Naive thymus-derived CD4-positive, alpha-beta T cell (primary cell): Measurements from ENCODE around the gene INPP5A. TPM values are rescaled to one million over a fixed set of nuclear protein-coding genes. Genes with fewer than 3 reads are reported as not detected.
A peak's percentile ranks its signal among the peaks of the same experiment; 100 is the strongest.

Source experiments
- ATAC-seq: fragments of 150-1000 bp; cut with Tn5 transposase; 2 replicates; pipeline ENCODE4 v1.10.0; 2021; ENCODE audit warnings: mild to moderate bottlenecking, moderate library complexity
- CTCF ChIA-PET: fragments of 350-600 bp; sonication (Branson Sonifier 250); formaldehyde crosslinking; loops from one replicate; lab custom pipeline; 2021; ENCODE audit warnings: antibody characterized with exemption; lab: Charles Lee
- POLR2A ChIA-PET: fragments of 350-600 bp; sonication (Branson Sonifier 250); formaldehyde crosslinking; loops from one replicate; lab custom pipeline; 2021; ENCODE audit warnings: antibody characterized with exemption, inconsistent platforms; lab: Charles Lee
- DNase-seq, 9 donors: peaks; one replicate each; pipeline versions ENCODE4 v3.0.0 to v3.0.0-alpha.2; 2020 to 2022; ENCODE audit warnings: mixed read lengths in 1 of 9
- H3K27ac ChIP-seq: one replicate; pipeline ENCODE4 v1.7.0; 2013; ENCODE audit warnings: mild to moderate bottlenecking, low read depth, low read length, moderate library complexity
- H3K27me3 ChIP-seq, 2 donors: one replicate each; pipeline ENCODE4 v1.7.0; 2013; ENCODE audit warnings: low read length in 2 of 2, mild to moderate bottlenecking in 2 of 2, moderate library complexity in 2 of 2; ENCODE audit not compliant: control insufficient read depth in 2 of 2, insufficient read depth in 2 of 2
- H3K36me3 ChIP-seq, 3 experiments: 1 replicate in 2 of 3; 2 replicates in 1 of 3; pipeline ENCODE4 v1.7.0; 2013; ENCODE audit warnings: low read length in 3 of 3, mild to moderate bottlenecking in 3 of 3, moderate library complexity in 1 of 3; ENCODE audit not compliant: insufficient read depth in 3 of 3, control insufficient read depth in 2 of 3
- H3K4me1 ChIP-seq, 2 donors: one replicate each; pipeline ENCODE4 v1.7.0; 2013; ENCODE audit warnings: low read length in 2 of 2, mild to moderate bottlenecking in 2 of 2, moderate library complexity in 1 of 2; ENCODE audit not compliant: control insufficient read depth in 2 of 2, insufficient read depth in 2 of 2
- H3K4me3 ChIP-seq: 2 replicates; pipeline ENCODE4 v1.7.0; 2013; ENCODE audit warnings: mild to moderate bottlenecking, low read length
- H3K9me3 ChIP-seq, 3 experiments: 1 replicate in 2 of 3; 2 replicates in 1 of 3; pipeline ENCODE4 v1.7.0; 2013; ENCODE audit warnings: low read length in 3 of 3; ENCODE audit not compliant: control insufficient read depth in 2 of 3
- H3K27ac Mint-ChIP-seq, 9 donors: one replicate each; pipeline ENCODE4 v1.8.0; 2020 to 2022; ENCODE audit warnings: mixed read lengths in 9 of 9, mild to moderate bottlenecking in 8 of 9, moderate library complexity in 5 of 9, inconsistent platforms in 2 of 9
- H3K27me3 Mint-ChIP-seq, 5 donors: one replicate each; pipeline ENCODE4 v1.8.0; 2021 to 2022; ENCODE audit warnings: mixed read lengths in 5 of 5, mild to moderate bottlenecking in 1 of 5
- H3K36me3 Mint-ChIP-seq, 5 donors: one replicate each; pipeline ENCODE4 v1.8.0; 2020 to 2022; ENCODE audit warnings: mixed read lengths in 5 of 5, mild to moderate bottlenecking in 3 of 5, inconsistent platforms in 1 of 5
- H3K4me1 Mint-ChIP-seq, 7 donors: one replicate each; pipeline ENCODE4 v1.8.0; 2020 to 2022; ENCODE audit warnings: mixed read lengths in 7 of 7, mild to moderate bottlenecking in 3 of 7, inconsistent platforms in 1 of 7
- H3K4me3 Mint-ChIP-seq, 10 donors: one replicate each; pipeline ENCODE4 v1.8.0; 2020 to 2022; ENCODE audit warnings: mild to moderate bottlenecking in 10 of 10, mixed read lengths in 10 of 10, moderate library complexity in 6 of 10, inconsistent platforms in 2 of 10
- H3K9me3 Mint-ChIP-seq, 11 donors: one replicate each; pipeline ENCODE4 v1.8.0; 2020 to 2022; ENCODE audit warnings: mixed read lengths in 11 of 11, mild to moderate bottlenecking in 4 of 11, inconsistent platforms in 1 of 11, moderate library complexity in 1 of 11
- intact Hi-C, 2 donors: fragments of 100-400 bp; cut with micrococcal nuclease; formaldehyde crosslinking; loops; one replicate each; pipeline ENCODE4 v1.15.1; 2023
- polyA plus RNA-seq, 2 donors: library from polyadenylated mRNA; unstranded; fragments of 300-500 nt; fragmentation: Illumina TruSeq; gene quantifications; one replicate each; pipeline ENCODE4 v1.2.3, GENCODE V29; 2021
- total RNA-seq, 6 experiments: library from RNA in 5 of 6; stranded (reverse) in 5 of 6; gene quantifications; 1 replicate in 5 of 6; 2 replicates in 1 of 6; pipeline ENCODE4 v1.2.3 and lab custom pipeline; 2021 to 2026

Gene INPP5A
- total and polyA plus RNA-seq, 7 experiments from 2014 or later = 0.97 to 30.7 (median 25.0) TPM

GRCh38 chr10:132540456-132540855 lies 2.9 kb downstream of the INPP5A start:
- ChIA-PET POLR2A (interaction anchor here (1.2 to 5.0 kb wide), 3 partner anchors 10 to 94 kb away, joined by 3 to 26 read pairs (median 3); no protein-coding TSS in a partner anchor), CTCF (interaction anchor here (0.9 to 1.8 kb wide), 5 partner anchors 7 to 80 kb away, joined by 3 to 6 read pairs (median 3); no protein-coding TSS in a partner anchor)
- Mint-ChIP-seq H3K27me3 (peaks cover 0 to 4% (median 0%) of the 10 kb centered on the region in 5 donors), H3K36me3 (peaks cover 0 to 11% (median 0%) of the 10 kb centered on the region in 5 donors), H3K9me3 (no peaks in the 10 kb centered on the region), H3K27ac (peak overlapping the region; percentile 82 to 96 (median 91)), H3K4me3 (peak overlapping the region; percentile 85 to 98 (median 92)), H3K4me1 (peaks cover 52 to 78% (median 69%) of the 10 kb centered on the region in 7 donors)
- H3K27me3 ChIP-seq = no peaks in the 10 kb centered on the region
- H3K4me1 ChIP-seq = peaks cover 11 to 67% of the 10 kb centered on the region in 2 donors
- H3K4me3 ChIP-seq = peak overlapping the region; percentile 74
- ATAC-seq (no peak), DNase-seq (no peak)
- no peaks in the 10 kb centered on the region for H3K36me3 ChIP-seq
- H3K27ac ChIP-seq = peak overlapping the region; percentile 86
- H3K9me3 ChIP-seq = no peaks in the 10 kb centered on the region
- intact Hi-C loops = loop anchor here in 1 of 2 donors (1.0 kb wide), 3 partner anchors 11 to 76 kb away; no protein-coding TSS in a partner anchor

DNA sequence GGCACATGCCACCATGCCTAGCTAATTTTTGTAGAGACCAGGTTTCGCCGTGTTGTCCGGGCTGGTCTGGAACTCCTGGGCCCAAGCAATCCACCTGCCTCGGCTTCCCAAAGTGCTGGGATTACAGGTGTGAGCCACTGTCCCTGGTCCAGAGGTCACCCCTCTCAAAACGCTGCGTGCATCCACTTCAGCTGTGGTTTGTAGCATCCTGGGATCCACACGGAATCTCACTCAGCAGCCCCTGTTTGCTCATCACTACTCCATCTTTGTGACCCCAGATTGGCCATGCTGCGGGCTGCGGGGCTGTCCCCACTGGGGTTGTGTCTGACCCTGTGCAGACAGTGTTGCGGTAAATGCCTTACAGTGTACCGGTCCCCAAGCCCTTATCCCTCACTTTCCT lies 3.5 kb downstream of the INPP5A start:
- H3K27ac ChIP-seq = peak overlapping the region; percentile 86
- H3K27ac Mint-ChIP-seq = peak overlapping the region; percentile 82 to 96 (median 91)
- ChIA-PET CTCF (interaction anchor here (0.7 to 1.8 kb wide), 2 partner anchors 10 to 43 kb away, joined by 4 to 6 read pairs; no protein-coding TSS in a partner anchor), POLR2A (interaction anchor here (1.2 to 5.0 kb wide), 3 partner anchors 10 to 94 kb away, joined by 3 to 26 read pairs (median 3); no protein-coding TSS in a partner anchor)
- intact Hi-C loops = no loop called here
- no peaks in the 10 kb centered on the region for H3K9me3 ChIP-seq
- H3K4me3 ChIP-seq = no peak overlapping the region
- peaks cover 0 to 3% (median 0%) of the 10 kb centered on the region in 5 donors for H3K27me3 Mint-ChIP-seq
- H3K27me3 ChIP-seq = no peaks in the 10 kb centered on the region
- peaks cover 11 to 73% of the 10 kb centered on the region in 2 donors for H3K4me1 ChIP-seq
- peak overlapping the region; percentile 64 to 98 (median 87) for H3K4me3 Mint-ChIP-seq
- ATAC-seq (no peak), DNase-seq (peak in 1 of 9 donors; percentile 0)
- H3K36me3 ChIP-seq = no peaks in the 10 kb centered on the region
- peaks cover 58 to 85% (median 75%) of the 10 kb centered on the region in 7 donors for H3K4me1 Mint-ChIP-seq
- H3K9me3 Mint-ChIP-seq = no peaks in the 10 kb centered on the region
- peaks cover 0 to 11% (median 0%) of the 10 kb centered on the region in 5 donors for H3K36me3 Mint-ChIP-seq

GRCh38 chr10:132541601-132542011 lies 4.0 kb downstream of the INPP5A start:
- POLR2A ChIA-PET = interaction anchor here (5.0 kb wide), 1 partner anchor 9 kb away, joined by 26 read pairs; no protein-coding TSS in a partner anchor
- no peaks in the 10 kb centered on the region for H3K9me3 ChIP-seq
- Mint-ChIP-seq H3K4me3 (peak overlapping the region; percentile 64 to 98 (median 84)), H3K36me3 (peaks cover 0 to 11% (median 0%) of the 10 kb centered on the region in 5 donors), H3K9me3 (no peaks in the 10 kb centered on the region), H3K27ac (peak overlapping the region; percentile 25 to 96 (median 91)), H3K27me3 (no peaks in the 10 kb centered on the region), H3K4me1 (peaks cover 63 to 86% (median 75%) of the 10 kb centered on the region in 7 donors)
- peaks cover 7 to 73% of the 10 kb centered on the region in 2 donors for H3K4me1 ChIP-seq
- intact Hi-C loops = no loop called here
- H3K4me3 ChIP-seq = no peak overlapping the region
- no peaks in the 10 kb centered on the region for H3K36me3 ChIP-seq
- DNase-seq = no peak
- CTCF ChIA-PET = interaction anchor here (0.7 to 1.8 kb wide), 3 partner anchors 9 to 95 kb away, joined by 3 to 6 read pairs (median 4); no protein-coding TSS in a partner anchor
- H3K27me3 ChIP-seq = no peaks in the 10 kb centered on the region
- ATAC-seq = no peak
- peak overlapping the region; percentile 86 for H3K27ac ChIP-seq

DNA sequence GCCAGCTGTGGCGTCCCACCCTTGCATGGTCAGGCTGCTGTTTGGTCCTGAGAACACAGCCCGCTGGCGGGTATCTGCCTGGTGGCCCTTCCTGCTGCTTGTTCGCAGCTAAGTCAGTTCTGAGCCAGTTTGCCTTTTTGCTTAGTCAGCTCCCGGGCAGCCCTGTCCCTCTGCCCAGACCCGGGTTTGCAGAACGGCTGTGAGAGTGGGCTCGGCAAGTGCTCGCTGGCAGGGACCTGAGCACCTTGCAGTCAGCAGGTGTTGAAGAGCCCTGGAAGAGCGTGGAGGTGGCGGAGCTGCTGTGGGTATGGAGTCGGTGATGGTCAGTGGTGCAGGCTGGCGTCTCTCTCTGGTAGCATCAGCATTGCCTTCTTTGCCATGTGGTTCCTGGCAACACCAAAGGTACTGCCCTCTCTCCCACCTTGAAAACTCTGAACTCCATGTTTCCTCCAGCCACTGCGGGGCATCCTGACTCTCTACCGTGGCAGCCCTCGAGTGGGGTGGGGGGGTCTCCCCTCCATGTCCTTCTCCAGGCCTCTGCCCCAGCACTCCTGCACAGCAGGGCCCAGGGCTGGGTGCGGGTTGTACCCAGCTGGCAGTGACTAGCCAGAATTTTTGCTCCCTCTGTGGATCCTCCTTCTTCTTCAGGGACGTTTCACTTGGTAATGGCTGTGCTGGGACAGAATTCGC lies 4.6 kb downstream of the INPP5A start:
- intact Hi-C loops = no loop called here
- Histone ChIP-seq H3K27ac (no peak overlapping the region), H3K9me3 (no peaks in the 10 kb centered on the region), H3K27me3 (no peaks in the 10 kb centered on the region), H3K4me1 (peaks cover 7 to 79% of the 10 kb centered on the region in 2 donors), H3K4me3 (no peak overlapping the region), H3K36me3 (no peaks in the 10 kb centered on the region)
- no peaks in the 10 kb centered on the region for H3K9me3 Mint-ChIP-seq
- DNase-seq (no peak), ATAC-seq (no peak)
- peaks cover 65 to 91% (median 78%) of the 10 kb centered on the region in 7 donors for H3K4me1 Mint-ChIP-seq
- peak overlapping the region in 8 of 9 donors; percentile 9 to 96 (median 80) for H3K27ac Mint-ChIP-seq
- peak overlapping the region in 9 of 10 donors; percentile 25 to 98 (median 80) for H3K4me3 Mint-ChIP-seq
- peaks cover 0 to 11% (median 0%) of the 10 kb centered on the region in 5 donors for H3K36me3 Mint-ChIP-seq
- ChIA-PET CTCF (interaction anchor here (0.8 to 1.8 kb wide), 2 partner anchors 9 to 95 kb away, joined by 3 to 6 read pairs; no protein-coding TSS in a partner anchor), POLR2A (interaction anchor here (5.0 kb wide), 1 partner anchor 9 kb away, joined by 26 read pairs; no protein-coding TSS in a partner anchor)
- H3K27me3 Mint-ChIP-seq = no peaks in the 10 kb centered on the region

GRCh38 chr10:132542819-132543218 lies 5.2 kb downstream of the INPP5A start:
- POLR2A ChIA-PET = no interaction called here
- H3K4me3 ChIP-seq = no peak overlapping the region
- Mint-ChIP-seq H3K27ac (peak overlapping the region in 7 of 9 donors; percentile 14 to 96 (median 72)), H3K4me3 (peak overlapping the region in 9 of 10 donors; percentile 19 to 98 (median 29)), H3K4me1 (peaks cover 65 to 97% (median 82%) of the 10 kb centered on the region in 7 donors), H3K9me3 (no peaks in the 10 kb centered on the region), H3K36me3 (peaks cover 0 to 11% (median 0%) of the 10 kb centered on the region in 5 donors), H3K27me3 (no peaks in the 10 kb centered on the region)
- H3K27me3 ChIP-seq = no peaks in the 10 kb centered on the region
- H3K27ac ChIP-seq = no peak overlapping the region
- H3K36me3 ChIP-seq = no peaks in the 10 kb centered on the region
- no peak for ATAC-seq
- no peak for DNase-seq
- intact Hi-C loops = no loop called here
- peaks cover 7 to 79% of the 10 kb centered on the region in 2 donors for H3K4me1 ChIP-seq
- CTCF ChIA-PET = no interaction called here
- no peaks in the 10 kb centered on the region for H3K9me3 ChIP-seq
